ENCODE data around the gene TBL3. TPM values are rescaled to one million over a fixed set of nuclear protein-coding genes. Genes with fewer than 3 reads are reported as not detected.

The TBL3 gene
- polyA plus RNA-seq, 2 of the 4 experiments (the other 2 are of a cell fraction) = 21.9 to 42.8 TPM

GRCh38 chr16:2015117-2015946 lies 43.5 kb downstream of the TBL3 start (continued):
- no peak for TF ChIP-seq CTCF (IDR thresholded peaks at IDR 0.05)
- no peak for TF ChIP-seq KDM5A (IDR thresholded peaks at IDR 0.05)
- TF ChIP-seq, protein P1, sequence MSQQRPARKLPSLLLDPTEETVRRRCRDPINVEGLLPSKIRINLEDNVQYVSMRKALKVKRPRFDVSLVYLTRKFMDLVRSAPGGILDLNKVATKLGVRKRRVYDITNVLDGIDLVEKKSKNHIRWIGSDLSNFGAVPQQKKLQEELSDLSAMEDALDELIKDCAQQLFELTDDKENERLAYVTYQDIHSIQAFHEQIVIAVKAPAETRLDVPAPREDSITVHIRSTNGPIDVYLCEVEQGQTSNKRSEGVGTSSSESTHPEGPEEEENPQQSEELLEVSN (IDR thresholded peaks at IDR 0.05; ENCODE audit: borderline replicate concordance, low read depth) = 0 out of 2 replicates have a peak, but pooled peaks have one; percentile 17
- TF ChIP-seq POLR2AphosphoS2 (conservative IDR thresholded peaks at IDR 0.05; ENCODE audit: low read length) = no peak
- TF ChIP-seq RARB (CRISPR knock-in tag; IDR thresholded peaks at IDR 0.05) = no peak
- TF ChIP-seq ZFP36 (IDR thresholded peaks at IDR 0.05; ENCODE audit: borderline replicate concordance, partially characterized antibody) = no peak
- no peak for TF ChIP-seq RAD21 (conservative IDR thresholded peaks at IDR 0.05 in 1 of 2, IDR thresholded peaks at IDR 0.05 in 1 of 2)
- no peak for TF ChIP-seq EHMT2 (IDR thresholded peaks at IDR 0.05; ENCODE audit: low read depth)
- no peak for TF ChIP-seq FOSB (CRISPR knock-in tag; IDR thresholded peaks at IDR 0.05)
- no peak for TF ChIP-seq EP300 (IDR thresholded peaks at IDR 0.05)
- TF ChIP-seq TFCP2L1 (CRISPR knock-in tag; IDR thresholded peaks at IDR 0.05) = 0 out of 2 replicates have a peak, but pooled peaks have one; percentile 68
- peak; percentile 86 to 94 for TF ChIP-seq CEBPB (IDR thresholded peaks at IDR 0.05)
- no peak for TF ChIP-seq HEYL (CRISPR knock-in tag; IDR thresholded peaks at IDR 0.05)
- no peak for TF ChIP-seq JUNB (IDR thresholded peaks at IDR 0.05)
- TF ChIP-seq ESRRA (IDR thresholded peaks at IDR 0.05; ENCODE audit: borderline replicate concordance, low read length) = no peak
- no peak for TF ChIP-seq HMGXB4 (CRISPR knock-in tag; IDR thresholded peaks at IDR 0.05; ENCODE audit: borderline replicate concordance)
- TF ChIP-seq RCOR1 (IDR thresholded peaks at IDR 0.05; ENCODE audit: low read depth, low read length) = no peak
- TF ChIP-seq ZC3H11A (IDR thresholded peaks at IDR 0.05) = no peak
- TF ChIP-seq RNF2 (IDR thresholded peaks at IDR 0.05; ENCODE audit: borderline replicate concordance, low read depth) = no peak
- TF ChIP-seq GATA3 (IDR thresholded peaks at IDR 0.05; ENCODE audit: borderline replicate concordance) = peak; percentile 37; the same call in 1 of the 2 replicates
- TF ChIP-seq CBX8 (IDR thresholded peaks at IDR 0.05) = no peak
- no peak for TF ChIP-seq NR3C1 (IDR thresholded peaks at IDR 0.05)
- peak; percentile 27 for TF ChIP-seq MAFK (IDR thresholded peaks at IDR 0.05; ENCODE audit: partially characterized antibody)
- no peak for TF ChIP-seq KDM1A (IDR thresholded peaks at IDR 0.05; ENCODE audit: low read depth)
- TF ChIP-seq ZNF302 (CRISPR knock-in tag; IDR thresholded peaks at IDR 0.05) = no peak
- TF ChIP-seq CBX2 (IDR thresholded peaks at IDR 0.05; ENCODE audit: borderline replicate concordance, low read depth) = no peak
- no peak for TF ChIP-seq NFE2L2 (conservative IDR thresholded peaks at IDR 0.05; ENCODE audit: low read length)
- TF ChIP-seq, protein P2, sequence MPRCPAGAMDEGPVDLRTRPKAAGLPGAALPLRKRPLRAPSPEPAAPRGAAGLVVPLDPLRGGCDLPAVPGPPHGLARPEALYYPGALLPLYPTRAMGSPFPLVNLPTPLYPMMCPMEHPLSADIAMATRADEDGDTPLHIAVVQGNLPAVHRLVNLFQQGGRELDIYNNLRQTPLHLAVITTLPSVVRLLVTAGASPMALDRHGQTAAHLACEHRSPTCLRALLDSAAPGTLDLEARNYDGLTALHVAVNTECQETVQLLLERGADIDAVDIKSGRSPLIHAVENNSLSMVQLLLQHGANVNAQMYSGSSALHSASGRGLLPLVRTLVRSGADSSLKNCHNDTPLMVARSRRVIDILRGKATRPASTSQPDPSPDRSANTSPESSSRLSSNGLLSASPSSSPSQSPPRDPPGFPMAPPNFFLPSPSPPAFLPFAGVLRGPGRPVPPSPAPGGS (IDR thresholded peaks at IDR 0.05) = no peak
- no peak for TF ChIP-seq NPAS2 (CRISPR knock-in tag; IDR thresholded peaks at IDR 0.05; ENCODE audit: borderline replicate concordance)
- no peak for TF ChIP-seq ATOH8 (CRISPR knock-in tag; IDR thresholded peaks at IDR 0.05; ENCODE audit: low read depth)
- TF ChIP-seq MYC (IDR thresholded peaks at IDR 0.05; ENCODE audit: borderline replicate concordance, low read length) = peak; percentile 28; the same call in 1 of the 2 replicates
- no peak for TF ChIP-seq HDAC2 (IDR thresholded peaks at IDR 0.05)
- no peak for TF ChIP-seq MAZ (IDR thresholded peaks at IDR 0.05; ENCODE audit: borderline replicate concordance, low read depth, low read length)
- peak; percentile 73 for TF ChIP-seq HES2 (IDR thresholded peaks at IDR 0.05)
- no peak for TF ChIP-seq EHF (CRISPR knock-in tag; IDR thresholded peaks at IDR 0.05)
- no peak for TF ChIP-seq RFX5 (IDR thresholded peaks at IDR 0.05)
- no peak for TF ChIP-seq BHLHE40 (IDR thresholded peaks at IDR 0.05; ENCODE audit: low read depth, low read length)
